Testis (tissue), 5 donors: Measurements from ENCODE around the gene CDH9. TPM values are rescaled to one million over a fixed set of nuclear protein-coding genes. Genes with fewer than 3 reads are reported as not detected.

ENCODE experiments used
- DNase-seq: peaks from one replicate; pipeline ENCODE4 v3.0.0-alpha.2; 2019
- H3K27ac ChIP-seq, 2 donors: fragments of 200-600 bp; sonication (generic); one replicate each; pipeline ENCODE4 v1.5.1; 2019
- H3K27me3 ChIP-seq: fragments of 200-600 bp; sonication (generic); one replicate; pipeline ENCODE4 v1.5.1; 2019
- H3K36me3 ChIP-seq: fragments of 200-600 bp; sonication (generic); one replicate; pipeline ENCODE4 v1.5.1; 2017; ENCODE audit warnings: low read depth; ENCODE audit errors: missing control alignments
- H3K4me1 ChIP-seq: fragments of 200-600 bp; sonication (generic); one replicate; pipeline ENCODE4 v1.5.1; 2019
- H3K4me3 ChIP-seq, 2 donors: fragments of 200-600 bp; sonication (generic); one replicate each; pipeline ENCODE4 v1.5.1; 2017 to 2019
- H3K9me3 ChIP-seq: fragments of 200-600 bp; sonication (generic); one replicate; pipeline ENCODE4 v1.5.1; 2017
- POLR2A ChIP-seq: fragments of 450-650 bp; IDR thresholded peaks from one replicate; pipeline ENCODE4 v1.6.1; 2017; ENCODE audit warnings: antibody characterized with exemption, mild to moderate bottlenecking, moderate library complexity
- WGBS, 2 donors: methylation state at CpG; one replicate each; pipeline ENCODE4 v1.1.5; 2018; 5-methylcytosine and 5-hydroxymethylcytosine counted together
- intact Hi-C: fragments of 100-400 bp; cut with DNase I; formaldehyde crosslinking; loops from one replicate; pipeline ENCODE4 v1.15.1; 2023; ENCODE audit warnings: low total_unique reads
- long read RNA-seq, 2 donors: transcript quantifications; one replicate each; lab custom pipeline, GENCODE V29; 2026
- polyA plus RNA-seq: library from polyadenylated mRNA; stranded (reverse); fragments of 350-450 nt; fragmentation: Illumina TruSeq; extraction: RNeasy Lipid Tissue Mini Kit (QIAGEN cat#74804); gene quantifications from one replicate; pipeline ENCODE4 v1.2.3, GENCODE V29; 2014; ENCODE audit warnings: low read depth, low replicate concordance; ENCODE audit not compliant: insufficient read depth
- total RNA-seq, 2 donors: library from RNA; depleted of rRNA; stranded (reverse); fragments of >200 nt; gene quantifications; one replicate each; pipeline ENCODE4 v1.2.3, GENCODE V29; 2016
- TF ChIP-seq, protein P1 (sequence below), 3 experiments: fragments of 450-650 bp in 2 of 3; fragments of 200-600 bp in 1 of 3; sonication (generic) in 1 of 3; IDR thresholded peaks; one replicate each; pipeline ENCODE4 v1.5.1; 2016 to 2019; ENCODE audit warnings: antibody characterized with exemption in 3 of 3, mild to moderate bottlenecking in 2 of 3, moderate library complexity in 1 of 3

Gene CDH9, protein sequence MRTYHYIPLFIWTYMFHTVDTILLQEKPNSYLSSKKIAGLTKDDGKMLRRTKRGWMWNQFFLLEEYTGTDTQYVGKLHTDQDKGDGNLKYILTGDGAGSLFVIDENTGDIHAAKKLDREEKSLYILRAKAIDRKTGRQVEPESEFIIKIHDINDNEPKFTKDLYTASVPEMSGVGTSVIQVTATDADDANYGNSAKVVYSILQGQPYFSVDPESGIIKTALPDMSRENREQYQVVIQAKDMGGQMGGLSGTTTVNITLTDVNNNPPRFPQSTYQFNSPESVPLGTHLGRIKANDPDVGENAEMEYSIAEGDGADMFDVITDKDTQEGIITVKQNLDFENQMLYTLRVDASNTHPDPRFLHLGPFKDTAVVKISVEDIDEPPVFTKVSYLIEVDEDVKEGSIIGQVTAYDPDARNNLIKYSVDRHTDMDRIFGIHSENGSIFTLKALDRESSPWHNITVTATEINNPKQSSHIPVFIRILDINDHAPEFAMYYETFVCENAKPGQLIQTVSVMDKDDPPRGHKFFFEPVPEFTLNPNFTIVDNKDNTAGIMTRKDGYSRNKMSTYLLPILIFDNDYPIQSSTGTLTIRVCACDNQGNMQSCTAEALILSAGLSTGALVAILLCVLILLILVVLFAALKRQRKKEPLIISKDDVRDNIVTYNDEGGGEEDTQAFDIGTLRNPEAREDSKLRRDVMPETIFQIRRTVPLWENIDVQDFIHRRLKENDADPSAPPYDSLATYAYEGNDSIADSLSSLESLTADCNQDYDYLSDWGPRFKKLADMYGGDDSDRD
- total RNA-seq (under 1 TPM in 1 of 2 donors, not detected in 1; 0.25 TPM), polyA plus RNA-seq (not detected)
- long read RNA-seq, donor 1: 0 reads
- long read RNA-seq, donor 2: 0 reads

DNA sequence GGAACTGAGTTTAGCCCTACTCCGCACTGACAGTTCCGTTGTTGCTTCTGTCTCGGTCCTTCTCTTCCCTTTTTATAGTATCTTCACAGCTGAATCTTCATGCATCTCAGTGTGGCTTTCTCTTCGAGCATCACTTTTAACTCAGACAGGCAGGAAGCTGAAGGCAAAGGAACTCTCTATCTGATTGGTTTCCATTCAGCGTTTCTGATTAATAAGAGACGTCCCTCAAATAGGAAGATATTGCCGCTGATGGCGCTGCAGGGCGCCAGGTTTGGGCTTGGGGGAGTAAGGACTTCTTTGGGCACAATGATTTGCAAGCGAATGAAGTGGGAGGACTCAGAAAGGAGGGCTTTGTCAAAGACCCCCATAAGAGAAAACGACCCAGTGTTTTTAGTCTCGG, at the start of gene CDH9:
CDH9 (minus strand) TSS at position 111 of the 400 bp plus-strand sequence. CDS start 50,253 bp downstream, outside the sequence.
- no peak for DNase-seq
- Histone ChIP-seq H3K36me3 (no peaks in the 10 kb centered on the region), H3K4me3 (no peak within 1 kb of the TSS), H3K4me1 (no peaks in the 10 kb centered on the region), H3K27me3 (no peaks in the 10 kb centered on the region), H3K9me3 (no peaks in the 10 kb centered on the region), H3K27ac (no peak within 1 kb of the TSS)
- TF ChIP-seq POLR2A: no peak
- TF ChIP-seq, protein P1, sequence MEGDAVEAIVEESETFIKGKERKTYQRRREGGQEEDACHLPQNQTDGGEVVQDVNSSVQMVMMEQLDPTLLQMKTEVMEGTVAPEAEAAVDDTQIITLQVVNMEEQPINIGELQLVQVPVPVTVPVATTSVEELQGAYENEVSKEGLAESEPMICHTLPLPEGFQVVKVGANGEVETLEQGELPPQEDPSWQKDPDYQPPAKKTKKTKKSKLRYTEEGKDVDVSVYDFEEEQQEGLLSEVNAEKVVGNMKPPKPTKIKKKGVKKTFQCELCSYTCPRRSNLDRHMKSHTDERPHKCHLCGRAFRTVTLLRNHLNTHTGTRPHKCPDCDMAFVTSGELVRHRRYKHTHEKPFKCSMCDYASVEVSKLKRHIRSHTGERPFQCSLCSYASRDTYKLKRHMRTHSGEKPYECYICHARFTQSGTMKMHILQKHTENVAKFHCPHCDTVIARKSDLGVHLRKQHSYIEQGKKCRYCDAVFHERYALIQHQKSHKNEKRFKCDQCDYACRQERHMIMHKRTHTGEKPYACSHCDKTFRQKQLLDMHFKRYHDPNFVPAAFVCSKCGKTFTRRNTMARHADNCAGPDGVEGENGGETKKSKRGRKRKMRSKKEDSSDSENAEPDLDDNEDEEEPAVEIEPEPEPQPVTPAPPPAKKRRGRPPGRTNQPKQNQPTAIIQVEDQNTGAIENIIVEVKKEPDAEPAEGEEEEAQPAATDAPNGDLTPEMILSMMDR (IDR thresholded peaks at IDR 0.05): no peak
- WGBS, 2 donors: 12 to 14% methylated on average over 12 of the region's 12 CpGs
- intact Hi-C loops: no loop called here

DNA sequence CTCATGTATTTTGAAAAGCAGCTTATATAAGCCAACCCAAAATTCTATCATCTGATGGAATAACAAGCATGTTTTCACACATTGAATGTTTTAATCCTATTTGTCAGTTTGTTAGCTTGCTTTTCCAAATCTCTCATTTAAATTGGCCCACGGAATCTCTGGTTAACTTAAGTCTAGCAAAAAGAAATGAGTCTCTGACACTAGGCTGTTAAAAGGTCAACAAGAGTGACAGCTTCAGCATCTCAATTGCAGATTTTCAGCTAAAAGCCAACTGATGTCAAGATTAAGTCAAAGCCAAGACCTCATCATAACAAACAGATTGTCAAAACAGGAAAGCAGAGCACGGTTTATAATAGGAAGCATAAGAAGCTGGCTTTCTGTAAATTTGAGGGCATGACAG, 49.4 kb upstream of the CDH9 start:
- intact Hi-C loops: no loop called here
- DNase-seq: no peak
- no peaks in the 10 kb centered on the region for H3K36me3 ChIP-seq
- no peaks in the 10 kb centered on the region for H3K9me3 ChIP-seq
- no peaks in the 10 kb centered on the region for H3K27me3 ChIP-seq
- no peak overlapping the region for H3K4me3 ChIP-seq
- whole genome bisulfite sequencing, 2 donors: 49 to 64% methylated on average over 2 of the region's 2 CpGs
- H3K27ac ChIP-seq: no peak overlapping the region
- no peak for TF ChIP-seq POLR2A
- TF ChIP-seq, protein P1 (IDR thresholded peaks at IDR 0.05): no peak
- peaks cover 11% of the 10 kb centered on the region for H3K4me1 ChIP-seq

DNA sequence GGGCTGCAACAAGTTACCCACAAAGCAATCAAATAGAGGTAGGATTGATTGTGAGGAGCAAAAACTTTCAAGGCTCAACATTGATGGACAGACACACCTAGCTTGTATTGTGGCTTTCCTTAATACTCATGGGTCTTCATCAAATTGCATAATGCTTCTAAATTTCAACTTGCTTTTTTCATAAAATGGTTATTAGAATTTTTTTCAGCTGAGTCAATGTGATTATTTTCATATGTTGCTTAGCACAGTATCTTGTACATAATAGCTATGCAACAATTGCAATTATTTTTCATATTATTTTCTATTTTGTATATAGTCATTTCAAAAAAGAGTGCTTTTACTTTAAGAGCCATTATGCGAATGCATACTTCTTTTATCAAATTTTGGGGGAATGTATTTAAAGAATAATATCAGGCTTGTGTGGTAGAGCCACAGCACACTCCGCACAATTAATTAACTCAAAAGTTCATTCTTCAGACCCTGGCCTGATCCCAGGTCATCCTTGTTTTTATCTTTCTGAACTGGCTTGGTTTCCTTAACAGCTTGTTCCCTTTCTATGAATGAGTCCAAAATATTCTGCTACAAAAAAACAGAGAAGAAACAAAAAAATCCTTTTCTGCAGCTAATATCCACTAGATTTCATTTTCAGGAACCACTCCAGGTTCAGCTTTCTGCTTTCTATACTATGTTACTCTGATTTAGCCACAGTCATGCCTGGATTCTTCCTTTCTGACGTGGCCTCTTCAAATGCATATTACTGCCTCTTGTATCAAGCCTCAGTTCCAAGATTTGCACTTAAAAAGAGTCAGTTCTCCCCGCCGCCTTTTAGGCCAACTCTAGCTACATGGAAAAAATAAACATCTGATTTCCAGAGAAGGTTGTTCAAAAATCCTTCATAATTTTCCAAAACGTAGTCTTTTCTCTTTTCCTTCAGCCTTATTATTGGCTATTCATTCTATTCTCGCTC, 45.3 kb upstream of the CDH9 start:
- H3K4me3 ChIP-seq: no peak overlapping the region

DNA sequence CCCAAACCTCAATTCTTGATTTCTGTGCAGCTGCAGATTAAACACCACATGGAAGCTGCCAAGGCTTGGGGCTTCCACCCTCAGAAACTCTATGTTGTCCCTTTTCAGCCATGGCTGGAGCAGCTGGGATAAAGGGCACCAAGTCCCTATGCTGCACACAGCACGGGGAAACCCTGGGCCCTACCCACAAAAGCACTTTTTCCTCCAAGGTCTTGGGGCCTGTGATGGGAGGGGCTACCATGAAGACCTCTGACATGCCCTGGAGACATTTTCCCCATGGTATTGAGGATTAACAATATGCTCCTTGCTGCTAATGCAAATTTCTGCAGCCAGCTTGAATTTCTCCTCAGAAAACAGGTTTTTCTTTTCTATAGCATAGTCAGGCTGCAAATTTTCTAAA, 41.8 kb upstream of the CDH9 start:
- H3K9me3 ChIP-seq: no peaks in the 10 kb centered on the region
- no peaks in the 10 kb centered on the region for H3K36me3 ChIP-seq
- no peaks in the 10 kb centered on the region for H3K27me3 ChIP-seq
- 50 to 86% methylated on average over 1 of the region's 1 CpG for whole genome bisulfite sequencing, 2 donors
- intact Hi-C loops: no loop called here
- no peak overlapping the region for H3K27ac ChIP-seq
- H3K4me1 ChIP-seq: peaks cover 8% of the 10 kb centered on the region
- H3K4me3 ChIP-seq: no peak overlapping the region
- no peak for TF ChIP-seq POLR2A
- TF ChIP-seq, protein P1 (IDR thresholded peaks at IDR 0.05): no peak
- DNase-seq: no peak

More for the DNA sequence above, 45.3 kb upstream of the CDH9 start:
- Histone ChIP-seq H3K27me3 (no peaks in the 10 kb centered on the region), H3K9me3 (no peaks in the 10 kb centered on the region), H3K4me1 (peaks cover 11% of the 10 kb centered on the region), H3K27ac (no peak overlapping the region), H3K36me3 (no peaks in the 10 kb centered on the region)
- TF ChIP-seq, protein P1 (IDR thresholded peaks at IDR 0.05): no peak
- no peak for TF ChIP-seq POLR2A
- intact Hi-C loops: no loop called here
- peak; percentile 32 for DNase-seq
- WGBS, 2 donors: 23 to 26% methylated on average over 7 of the region's 7 CpGs
